Stimulated activated CD4-positive, alpha-beta T cell treated with anti-CD3 and anti-CD28 coated beads, TNF-alpha, amount 100 ng/mL, for 1 hour (primary cell): ENCODE data around the gene MMP17.

ENCODE experiments used
- DNase-seq, 3 donors: peaks; one replicate each; pipeline ENCODE4 v3.0.0-alpha.2; 2020; ENCODE audit warnings: low read depth in 3 of 3, low spot score in 1 of 3

MMP17 gene

GRCh38 chr12:131847456-131847855 lies 19.3 kb downstream of the MMP17 start:
- no peak for DNase-seq

- DNase-seq = no peak
Observed at GRCh38 chr12:131848753-131849152, 20.6 kb downstream of the MMP17 start.

DNA sequence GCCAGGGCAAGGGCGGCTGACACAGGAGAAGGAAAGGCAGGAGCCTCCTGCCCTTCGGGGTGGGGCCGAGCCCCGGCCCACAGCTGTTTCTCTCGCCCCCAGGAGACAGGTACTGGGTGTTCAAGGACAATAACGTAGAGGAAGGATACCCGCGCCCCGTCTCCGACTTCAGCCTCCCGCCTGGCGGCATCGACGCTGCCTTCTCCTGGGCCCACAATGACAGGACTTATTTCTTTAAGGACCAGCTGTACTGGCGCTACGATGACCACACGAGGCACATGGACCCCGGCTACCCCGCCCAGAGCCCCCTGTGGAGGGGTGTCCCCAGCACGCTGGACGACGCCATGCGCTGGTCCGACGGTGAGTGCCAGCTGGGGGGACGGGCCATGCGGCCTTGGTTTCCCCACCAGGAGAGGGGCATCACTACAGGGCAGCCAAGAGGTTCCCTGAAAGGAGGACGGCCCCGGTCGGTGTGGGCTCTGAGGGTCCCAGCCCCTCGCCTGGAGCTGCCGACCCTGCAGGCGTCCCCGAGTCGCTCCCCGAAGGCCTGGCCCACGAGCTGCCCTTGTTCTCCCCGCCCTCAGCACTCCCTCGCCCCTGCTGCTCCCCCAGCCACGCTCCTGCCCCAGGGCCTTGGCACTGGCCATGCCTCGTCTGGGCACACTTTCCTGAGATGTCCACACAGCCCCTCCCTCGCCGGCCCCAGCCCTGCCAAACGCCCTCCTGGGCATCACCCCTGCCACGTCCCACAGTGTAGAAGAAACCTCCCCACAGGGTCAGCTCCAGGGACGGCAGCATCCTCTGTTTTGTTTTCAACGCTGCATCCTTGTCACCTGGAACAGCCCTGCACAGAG lies 21.7 kb downstream of the MMP17 start:
- DNase-seq = no peak

DNA sequence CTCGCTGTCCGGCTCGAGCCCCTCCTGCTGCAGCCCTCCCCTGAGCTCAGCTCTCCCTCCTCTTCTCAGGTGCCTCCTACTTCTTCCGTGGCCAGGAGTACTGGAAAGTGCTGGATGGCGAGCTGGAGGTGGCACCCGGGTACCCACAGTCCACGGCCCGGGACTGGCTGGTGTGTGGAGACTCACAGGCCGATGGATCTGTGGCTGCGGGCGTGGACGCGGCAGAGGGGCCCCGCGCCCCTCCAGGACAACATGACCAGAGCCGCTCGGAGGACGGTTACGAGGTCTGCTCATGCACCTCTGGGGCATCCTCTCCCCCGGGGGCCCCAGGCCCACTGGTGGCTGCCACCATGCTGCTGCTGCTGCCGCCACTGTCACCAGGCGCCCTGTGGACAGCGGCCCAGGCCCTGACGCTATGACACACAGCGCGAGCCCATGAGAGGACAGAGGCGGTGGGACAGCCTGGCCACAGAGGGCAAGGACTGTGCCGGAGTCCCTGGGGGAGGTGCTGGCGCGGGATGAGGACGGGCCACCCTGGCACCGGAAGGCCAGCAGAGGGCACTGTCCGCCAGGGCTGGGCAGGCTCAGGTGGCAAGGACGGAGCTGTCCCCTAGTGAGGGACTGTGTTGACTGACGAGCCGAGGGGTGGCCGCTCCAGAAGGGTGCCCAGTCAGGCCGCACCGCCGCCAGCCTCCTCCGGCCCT lies 22.8 kb downstream of the MMP17 start:
- no peak for DNase-seq

DNA sequence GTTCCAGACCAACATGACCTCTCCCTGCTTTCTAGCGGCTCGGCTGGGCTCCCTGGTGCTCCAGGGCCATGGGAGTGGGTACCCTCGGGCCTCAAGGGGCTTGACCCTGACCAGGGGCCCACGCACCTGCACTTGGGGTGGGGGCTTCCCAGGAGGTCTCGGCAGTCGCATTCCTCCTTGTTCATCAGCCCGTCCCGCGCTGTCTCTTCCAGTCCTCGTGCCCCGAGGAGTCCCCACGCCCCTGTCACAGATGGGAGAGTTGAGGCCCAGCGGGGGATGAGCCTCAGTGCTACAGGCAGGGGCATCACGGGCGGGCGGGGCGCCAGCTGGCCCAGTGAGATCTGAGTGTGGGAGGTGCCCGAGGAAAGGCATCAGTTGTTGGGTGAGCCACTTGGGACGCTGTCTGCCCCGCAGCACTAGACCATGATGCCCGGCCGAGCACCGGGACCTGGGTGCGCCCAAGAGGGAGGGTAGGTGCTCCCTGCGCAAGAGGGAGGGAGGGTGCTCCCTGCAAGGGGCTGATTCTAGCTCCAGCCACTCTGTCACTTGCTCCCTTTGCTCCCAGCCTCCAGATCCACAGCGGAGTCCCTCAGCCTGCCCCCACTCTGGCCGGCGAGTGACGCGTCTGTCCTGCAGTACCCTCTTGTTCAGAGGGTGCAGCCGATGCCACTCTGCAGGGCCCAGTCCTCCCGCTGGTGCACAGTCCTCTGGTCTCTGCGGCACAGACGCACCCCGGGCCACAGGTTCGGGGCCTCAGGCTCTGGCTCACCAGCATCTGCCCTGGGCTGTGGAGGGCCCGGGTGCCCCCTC lies 23.8 kb downstream of the MMP17 start:
- no peak for DNase-seq

- DNase-seq = no peak
Observed at GRCh38 chr12:131852551-131853299, 24.5 kb downstream of the MMP17 start.

GRCh38 chr12:131853832-131854797 lies 25.9 kb downstream of the MMP17 start:
- no peak for DNase-seq

DNA sequence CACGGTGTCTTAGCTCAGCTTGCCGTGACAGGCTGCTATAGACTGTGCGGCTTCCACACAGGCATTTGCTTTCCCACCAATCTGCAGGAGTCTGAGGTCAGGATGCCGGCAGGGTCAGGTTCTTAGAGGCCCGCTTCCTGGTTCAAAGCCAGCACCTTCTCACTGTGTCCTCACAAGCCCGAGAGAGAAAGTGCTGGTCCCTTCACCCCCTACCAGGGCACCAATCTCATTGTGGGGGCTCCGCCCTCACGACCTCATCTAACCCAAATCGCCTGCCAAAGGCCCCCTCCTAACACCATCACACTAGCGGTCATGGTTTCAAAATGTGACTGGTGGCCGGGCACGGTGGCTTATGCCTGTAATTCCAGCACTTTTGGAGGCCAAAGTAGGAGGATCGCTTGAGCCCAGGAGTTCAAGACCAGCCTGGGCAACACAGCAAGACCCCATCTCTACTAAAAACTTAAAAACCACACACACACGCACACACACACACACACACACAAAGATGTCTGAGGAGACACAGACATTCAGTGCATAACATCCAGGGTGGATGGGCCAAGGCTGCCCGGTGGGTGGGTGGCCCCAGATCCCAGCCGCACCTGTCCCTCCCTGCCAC lies 26.8 kb downstream of the MMP17 start:
- DNase-seq = no peak

DNA sequence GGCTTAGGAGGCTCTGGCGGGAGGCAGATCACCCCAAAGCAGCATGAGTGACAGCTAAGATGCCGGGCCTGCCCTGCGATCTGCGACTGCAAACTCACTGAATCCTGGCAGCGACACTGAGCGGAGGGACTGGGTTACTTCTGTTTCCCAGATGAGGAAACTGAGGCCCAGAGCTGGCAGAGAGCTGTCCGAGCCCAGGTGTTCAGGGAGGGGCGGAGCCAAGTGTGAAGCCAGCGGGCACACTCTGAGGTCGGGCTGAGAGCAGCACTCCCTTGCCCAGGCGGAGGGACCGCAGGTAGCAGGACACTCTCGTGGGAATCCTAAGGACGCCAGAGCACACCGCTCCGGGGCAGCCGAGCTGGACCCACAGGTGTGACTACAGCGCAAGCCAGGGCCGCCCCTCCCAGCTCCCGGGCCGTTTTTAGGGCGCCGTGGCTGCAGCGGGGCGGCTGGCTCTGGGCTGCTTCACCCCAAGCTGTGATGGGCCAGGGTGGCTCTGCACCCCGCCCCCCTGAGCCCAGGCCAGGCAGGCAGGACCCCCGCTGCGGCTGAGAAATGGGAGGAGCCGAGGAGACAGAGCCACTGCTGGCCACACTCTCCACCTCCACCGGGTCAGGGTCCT lies 27.4 kb downstream of the MMP17 start:
- DNase-seq = no peak

DNA sequence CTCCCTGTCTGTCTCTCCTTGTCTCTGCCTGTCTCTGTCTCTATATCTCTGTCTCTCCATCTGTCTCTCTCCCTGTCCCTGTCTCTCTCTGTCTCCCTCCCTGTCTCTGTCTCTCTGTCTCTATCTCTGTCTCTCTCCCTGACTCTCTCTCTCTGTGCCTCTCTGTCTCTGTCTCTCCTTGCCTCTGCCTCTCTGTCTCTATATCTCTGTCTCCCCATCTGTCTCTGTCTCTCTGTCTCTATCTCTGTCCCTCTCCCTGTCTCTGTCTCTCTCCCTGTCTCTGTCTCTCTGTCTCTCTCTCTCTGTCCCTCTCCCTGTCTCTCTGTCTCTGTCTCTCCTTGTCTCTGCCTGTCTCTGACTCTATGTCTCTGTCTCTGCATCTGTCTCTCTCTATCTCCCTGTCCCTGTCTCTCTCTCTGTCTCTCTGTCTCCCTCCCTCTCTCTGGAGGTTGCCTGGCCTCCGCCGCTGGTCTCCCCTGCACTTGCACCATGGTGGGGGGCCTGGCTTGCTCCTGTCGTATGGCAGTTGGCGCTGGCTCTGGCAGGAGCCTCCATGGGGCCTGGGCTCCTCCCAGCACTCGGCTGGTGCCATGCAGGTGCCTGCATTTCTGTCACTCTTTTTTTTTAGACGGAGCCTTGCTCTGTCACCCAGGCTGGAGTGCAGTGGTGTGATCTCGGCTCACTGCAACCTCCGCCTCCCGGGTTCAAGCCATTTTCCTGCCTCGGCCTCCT lies 28.3 kb downstream of the MMP17 start:
- no peak for DNase-seq

- no peak for DNase-seq
Observed at GRCh38 chr12:131857908-131858850, 30.0 kb downstream of the MMP17 start.

- DNase-seq = no peak
Observed at GRCh38 chr12:131860472-131861260, 32.5 kb downstream of the MMP17 start.

DNA sequence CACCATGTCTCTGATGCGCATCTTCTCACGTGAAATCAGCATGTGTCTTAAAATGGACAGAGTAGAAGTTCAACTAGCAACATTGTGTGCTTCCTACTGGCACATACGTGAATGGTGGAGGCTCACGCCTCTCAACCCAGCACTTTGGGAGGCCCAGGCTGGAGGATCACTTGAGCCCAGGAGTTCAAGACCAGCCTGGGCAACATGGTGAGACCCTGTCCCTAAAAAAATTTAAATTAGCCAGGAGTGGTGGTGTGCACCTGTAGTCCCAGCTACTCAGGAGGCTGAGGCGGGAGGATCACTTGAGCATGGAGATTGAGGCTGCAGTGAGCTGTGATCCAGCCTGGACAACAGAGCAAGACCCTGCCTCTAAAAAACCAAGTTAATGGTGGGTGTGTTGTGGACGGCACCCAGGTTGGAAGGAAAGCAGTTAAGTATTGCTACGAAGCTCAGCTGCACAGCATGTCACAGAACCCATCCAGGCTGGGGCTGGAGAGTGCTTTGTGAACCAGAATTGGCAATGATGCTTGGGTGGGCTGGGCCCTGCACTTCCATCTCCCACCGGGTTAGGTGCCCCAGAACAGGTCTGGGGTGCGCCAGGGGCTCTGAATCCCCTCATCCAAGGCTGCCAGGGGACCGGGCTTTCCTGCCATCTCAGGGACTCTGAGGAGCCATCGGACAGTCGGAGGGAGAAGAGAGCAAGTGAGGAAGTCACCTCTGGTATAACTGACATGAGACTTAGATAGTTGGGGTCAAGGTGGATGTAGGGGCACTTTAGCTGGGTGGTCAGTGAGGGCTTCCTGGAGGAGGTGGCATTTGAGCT lies 33.3 kb downstream of the MMP17 start:
- no peak for DNase-seq

- no peak for DNase-seq
Observed at GRCh38 chr12:131862084-131862441, 33.9 kb downstream of the MMP17 start.

GRCh38 chr12:131862600-131862993 lies 34.4 kb downstream of the MMP17 start:
- DNase-seq = no peak
